ENCODE measurements around the gene CCR1.
"Not testable (repeated sequence)": the region's sequence is repeated elsewhere in the genome, so short reads cannot be mapped to it uniquely, and the experiment has no call there.

CCR1 gene

DNA sequence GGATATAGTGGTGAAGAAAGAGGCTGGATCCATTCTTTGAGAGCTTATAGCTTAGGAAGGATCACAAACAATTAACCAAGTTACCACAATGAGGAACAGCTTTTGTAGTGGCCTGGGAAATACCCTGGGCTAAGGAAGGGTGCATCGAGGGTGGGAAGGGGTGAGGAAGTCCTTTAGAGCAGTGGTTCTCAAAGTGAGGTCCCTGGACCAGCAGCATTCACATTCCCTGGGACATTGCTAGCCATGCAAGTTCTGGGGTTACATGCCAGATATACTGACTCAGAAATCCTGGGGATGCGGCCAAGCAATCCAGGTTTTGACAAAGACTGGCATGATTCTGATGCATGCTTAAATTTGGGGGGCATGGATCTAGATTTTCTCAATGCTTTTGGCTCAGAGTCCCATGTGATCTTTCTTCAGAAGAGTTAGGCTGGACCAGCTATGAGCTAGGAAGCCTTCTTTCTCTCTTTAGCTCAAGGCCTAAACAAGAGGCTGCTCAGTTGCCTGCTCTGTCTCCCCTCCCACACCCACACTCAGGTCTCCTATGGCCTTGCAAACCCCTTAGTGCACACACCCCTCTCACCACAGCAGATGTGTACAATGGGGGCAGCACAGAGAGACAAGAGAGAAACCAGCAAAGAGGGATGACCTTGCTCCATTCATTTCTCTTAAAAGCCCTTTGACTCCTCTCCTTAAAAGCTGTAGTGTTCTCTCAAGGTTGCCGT, 1.8 kb upstream of the CCR1 start:
- Histone ChIP-seq H3K9me3 (ENCODE audit: low read length) (no peaks in the 10 kb centered on the region), H3K36me3 (ENCODE audit: insufficient read depth, low read length) (no peaks in the 10 kb centered on the region), H3K27ac (ENCODE audit: low read depth, low read length) (no peak overlapping the region), H3K4me3 (ENCODE audit: low read depth in 1 of 2, low read length in 2 of 2) (no peak overlapping the region), H3K4me1 (ENCODE audit: insufficient read depth, low read length) (no peaks in the 10 kb centered on the region), H3K9ac (ENCODE audit: low read length) (no peak overlapping the region), H3K27me3 (ENCODE audit: control insufficient read depth in 1 of 2, insufficient read depth in 2 of 2, low read length in 2 of 2) (no peaks in the 10 kb centered on the region)

DNA sequence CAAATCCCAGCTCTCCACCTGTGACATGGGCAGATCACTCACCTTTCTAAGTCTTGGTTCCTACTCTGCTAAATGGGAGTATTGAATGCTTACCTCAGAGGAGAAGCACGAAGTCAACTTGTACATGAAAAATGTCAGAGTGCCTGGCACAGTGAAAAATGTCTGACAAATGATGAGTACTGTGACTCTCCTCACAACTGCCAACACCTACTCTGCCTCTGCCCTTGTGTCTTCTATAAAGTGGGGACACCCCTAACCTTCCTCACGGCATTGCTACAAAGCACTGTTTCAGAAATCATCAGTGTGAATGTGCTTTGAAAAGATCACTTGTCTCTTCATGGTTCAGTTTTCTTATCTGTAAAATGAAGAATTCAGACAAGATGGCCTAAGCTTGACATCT, 940 bp upstream of the CCR1 start:
- Histone ChIP-seq H3K4me3 (ENCODE audit: low read depth in 1 of 2, low read length in 2 of 2) (no peak overlapping the region), H3K27me3 (ENCODE audit: control insufficient read depth in 1 of 2, insufficient read depth in 2 of 2, low read length in 2 of 2) (no peaks in the 10 kb centered on the region), H3K4me1 (ENCODE audit: insufficient read depth, low read length) (no peaks in the 10 kb centered on the region), H3K36me3 (ENCODE audit: insufficient read depth, low read length) (no peaks in the 10 kb centered on the region), H3K9ac (ENCODE audit: low read length) (no peak overlapping the region), H3K9me3 (ENCODE audit: low read length) (no peaks in the 10 kb centered on the region), H3K27ac (ENCODE audit: low read depth, low read length) (no peak overlapping the region)

- H3K9me3 ChIP-seq (ENCODE audit: low read length); H3K36me3 ChIP-seq (ENCODE audit: insufficient read depth, low read length); H3K27me3 ChIP-seq (ENCODE audit: control insufficient read depth in 1 of 2, insufficient read depth in 2 of 2, low read length in 2 of 2); H3K9ac ChIP-seq (ENCODE audit: low read length); H3K4me1 ChIP-seq (ENCODE audit: insufficient read depth, low read length); H3K4me3 ChIP-seq (ENCODE audit: low read depth in 1 of 2, low read length in 2 of 2); H3K27ac ChIP-seq (ENCODE audit: low read depth, low read length): not testable (repeated sequence)
These were observed 599 bp downstream of the CCR1 start for GRCh38 chr3:46207514-46207913.

GRCh38 chr3:46206282-46207015, 1.7 kb downstream of the CCR1 start:
- Histone ChIP-seq H3K4me3 (ENCODE audit: low read depth in 1 of 2, low read length in 2 of 2) (no peak overlapping the region), H3K9me3 (ENCODE audit: low read length) (no peaks in the 10 kb centered on the region), H3K36me3 (ENCODE audit: insufficient read depth, low read length) (no peaks in the 10 kb centered on the region), H3K27ac (ENCODE audit: low read depth, low read length) (no peak overlapping the region), H3K4me1 (ENCODE audit: insufficient read depth, low read length) (no peaks in the 10 kb centered on the region), H3K9ac (ENCODE audit: low read length) (no peak overlapping the region), H3K27me3 (ENCODE audit: control insufficient read depth in 1 of 2, insufficient read depth in 2 of 2, low read length in 2 of 2) (no peaks in the 10 kb centered on the region)

GRCh38 chr3:46205286-46205960, 2.7 kb downstream of the CCR1 start:
- Histone ChIP-seq H3K4me3 (ENCODE audit: low read depth in 1 of 2, low read length in 2 of 2) (no peak overlapping the region), H3K36me3 (ENCODE audit: insufficient read depth, low read length) (no peaks in the 10 kb centered on the region), H3K9ac (ENCODE audit: low read length) (no peak overlapping the region), H3K9me3 (ENCODE audit: low read length) (no peaks in the 10 kb centered on the region), H3K27ac (ENCODE audit: low read depth, low read length) (no peak overlapping the region), H3K27me3 (ENCODE audit: control insufficient read depth in 1 of 2, insufficient read depth in 2 of 2, low read length in 2 of 2) (no peaks in the 10 kb centered on the region), H3K4me1 (ENCODE audit: insufficient read depth, low read length) (no peaks in the 10 kb centered on the region)

DNA sequence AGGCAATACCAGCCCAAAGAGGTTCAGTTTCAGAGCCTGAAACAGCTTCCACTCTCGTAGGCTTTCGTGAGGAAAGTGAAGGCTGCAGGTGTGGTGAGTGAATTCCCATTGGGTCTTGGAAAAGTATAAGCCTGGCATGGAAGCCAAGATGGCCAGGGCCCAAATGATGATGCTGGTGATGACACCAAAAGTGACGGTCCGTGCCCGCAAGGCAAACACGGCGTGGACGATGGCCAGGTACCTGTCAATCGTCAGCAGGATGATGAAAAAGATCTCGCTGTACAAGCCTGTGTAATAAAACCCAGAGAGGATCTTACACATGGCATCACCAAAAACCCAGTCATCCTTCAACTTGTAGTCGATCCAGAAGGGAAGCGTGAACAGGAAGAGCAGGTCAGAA, 4.4 kb downstream of the CCR1 start:
- no peak overlapping the region for H3K4me3 ChIP-seq (ENCODE audit: low read depth in 1 of 2, low read length in 2 of 2)
- no peaks in the 10 kb centered on the region for H3K36me3 ChIP-seq (ENCODE audit: insufficient read depth, low read length)
- no peak overlapping the region for H3K9ac ChIP-seq (ENCODE audit: low read length)
- H3K4me1 ChIP-seq (ENCODE audit: insufficient read depth, low read length), result no peaks in the 10 kb centered on the region
- no peaks in the 10 kb centered on the region for H3K9me3 ChIP-seq (ENCODE audit: low read length)
- H3K27ac ChIP-seq (ENCODE audit: low read depth, low read length), result no peak overlapping the region
- H3K27me3 ChIP-seq (ENCODE audit: control insufficient read depth in 1 of 2, insufficient read depth in 2 of 2, low read length in 2 of 2), result no peaks in the 10 kb centered on the region

DNA sequence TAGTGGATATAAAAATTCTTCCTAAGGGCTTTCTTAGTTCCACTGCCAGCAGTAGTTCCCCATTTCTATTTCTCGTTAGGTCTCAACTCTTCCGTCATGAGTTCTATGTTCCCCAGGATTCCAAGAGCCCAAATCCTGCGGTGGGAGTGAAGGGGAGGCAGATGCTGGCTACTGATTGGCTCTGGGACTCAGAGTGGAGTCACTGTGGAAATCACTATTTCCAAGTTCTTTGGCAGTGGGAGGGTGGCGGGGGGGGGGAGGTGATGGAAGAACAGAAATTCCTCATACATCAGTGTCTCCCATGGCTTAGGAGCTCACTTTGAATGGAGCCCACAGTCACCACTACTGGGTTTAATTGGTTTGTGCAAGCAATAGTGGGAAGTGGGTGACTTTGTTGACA, 5.6 kb downstream of the CCR1 start:
- H3K4me1 ChIP-seq (ENCODE audit: insufficient read depth, low read length), result no peaks in the 10 kb centered on the region
- H3K9ac ChIP-seq (ENCODE audit: low read length), result no peak overlapping the region
- H3K27ac ChIP-seq (ENCODE audit: low read depth, low read length), result no peak overlapping the region
- no peaks in the 10 kb centered on the region for H3K27me3 ChIP-seq (ENCODE audit: control insufficient read depth in 1 of 2, insufficient read depth in 2 of 2, low read length in 2 of 2)
- H3K4me3 ChIP-seq (ENCODE audit: low read depth in 1 of 2, low read length in 2 of 2), result no peak overlapping the region
- H3K36me3 ChIP-seq (ENCODE audit: insufficient read depth, low read length), result no peaks in the 10 kb centered on the region
- no peaks in the 10 kb centered on the region for H3K9me3 ChIP-seq (ENCODE audit: low read length)

DNA sequence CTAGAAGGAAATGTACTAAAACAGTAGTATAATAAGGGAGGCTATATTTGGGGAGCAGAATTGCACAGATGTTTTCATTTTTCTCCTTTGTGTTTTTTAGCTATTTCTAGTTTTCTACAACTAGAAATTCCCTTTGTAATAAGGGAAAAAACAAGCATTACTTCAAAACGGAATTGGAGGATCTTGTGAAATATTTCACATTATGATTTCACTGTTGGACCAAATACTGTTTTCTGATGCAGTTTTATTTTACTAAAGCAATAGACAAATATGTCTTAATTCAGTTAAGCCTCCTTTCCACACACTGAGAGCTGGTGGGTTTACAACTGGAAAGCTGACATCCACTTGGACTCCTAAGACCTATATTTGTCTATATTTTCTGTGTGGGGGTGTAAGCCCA, 7.3 kb downstream of the CCR1 start:
- H3K9me3 ChIP-seq (ENCODE audit: low read length), result no peaks in the 10 kb centered on the region
- H3K9ac ChIP-seq (ENCODE audit: low read length), result no peak overlapping the region
- H3K36me3 ChIP-seq (ENCODE audit: insufficient read depth, low read length), result no peaks in the 10 kb centered on the region
- no peaks in the 10 kb centered on the region for H3K4me1 ChIP-seq (ENCODE audit: insufficient read depth, low read length)
- no peak overlapping the region for H3K4me3 ChIP-seq (ENCODE audit: low read depth in 1 of 2, low read length in 2 of 2)
- no peak overlapping the region for H3K27ac ChIP-seq (ENCODE audit: low read depth, low read length)
- H3K27me3 ChIP-seq (ENCODE audit: control insufficient read depth in 1 of 2, insufficient read depth in 2 of 2, low read length in 2 of 2), result no peaks in the 10 kb centered on the region

DNA sequence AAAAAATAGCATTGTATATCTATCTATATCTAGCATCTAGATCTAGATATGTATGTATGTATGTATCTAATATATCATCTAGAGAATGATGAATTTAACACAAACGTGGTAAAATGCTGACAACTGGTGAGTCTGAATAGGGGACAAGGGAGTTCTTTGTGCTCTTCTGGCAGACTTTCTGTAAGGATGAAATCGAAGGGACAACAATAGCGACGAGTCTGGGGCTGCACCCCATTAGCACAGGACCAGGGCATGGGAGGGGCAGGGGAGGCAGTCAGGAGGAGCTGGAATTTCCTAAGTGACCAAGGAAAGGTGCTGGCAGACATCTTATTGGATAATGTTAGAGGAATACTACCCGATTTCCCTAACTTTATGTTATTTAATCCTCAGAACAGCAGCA, 7.9 kb downstream of the CCR1 start:
- Histone ChIP-seq H3K27ac (ENCODE audit: low read depth, low read length) (no peak overlapping the region), H3K4me3 (ENCODE audit: low read depth in 1 of 2, low read length in 2 of 2) (no peak overlapping the region), H3K9me3 (ENCODE audit: low read length) (no peaks in the 10 kb centered on the region), H3K27me3 (ENCODE audit: control insufficient read depth in 1 of 2, insufficient read depth in 2 of 2, low read length in 2 of 2) (no peaks in the 10 kb centered on the region), H3K36me3 (ENCODE audit: insufficient read depth, low read length) (no peaks in the 10 kb centered on the region), H3K4me1 (ENCODE audit: insufficient read depth, low read length) (no peaks in the 10 kb centered on the region), H3K9ac (ENCODE audit: low read length) (no peak overlapping the region)

GRCh38 chr3:46196261-46196957, 11.7 kb downstream of the CCR1 start:
- Histone ChIP-seq H3K9ac (ENCODE audit: low read length) (no peak overlapping the region), H3K4me1 (ENCODE audit: insufficient read depth, low read length) (no peaks in the 10 kb centered on the region), H3K36me3 (ENCODE audit: insufficient read depth, low read length) (no peaks in the 10 kb centered on the region), H3K9me3 (ENCODE audit: low read length) (no peaks in the 10 kb centered on the region), H3K4me3 (ENCODE audit: low read depth in 1 of 2, low read length in 2 of 2) (no peak overlapping the region), H3K27me3 (ENCODE audit: control insufficient read depth in 1 of 2, insufficient read depth in 2 of 2, low read length in 2 of 2) (no peaks in the 10 kb centered on the region), H3K27ac (ENCODE audit: low read depth, low read length) (no peak overlapping the region)

DNA sequence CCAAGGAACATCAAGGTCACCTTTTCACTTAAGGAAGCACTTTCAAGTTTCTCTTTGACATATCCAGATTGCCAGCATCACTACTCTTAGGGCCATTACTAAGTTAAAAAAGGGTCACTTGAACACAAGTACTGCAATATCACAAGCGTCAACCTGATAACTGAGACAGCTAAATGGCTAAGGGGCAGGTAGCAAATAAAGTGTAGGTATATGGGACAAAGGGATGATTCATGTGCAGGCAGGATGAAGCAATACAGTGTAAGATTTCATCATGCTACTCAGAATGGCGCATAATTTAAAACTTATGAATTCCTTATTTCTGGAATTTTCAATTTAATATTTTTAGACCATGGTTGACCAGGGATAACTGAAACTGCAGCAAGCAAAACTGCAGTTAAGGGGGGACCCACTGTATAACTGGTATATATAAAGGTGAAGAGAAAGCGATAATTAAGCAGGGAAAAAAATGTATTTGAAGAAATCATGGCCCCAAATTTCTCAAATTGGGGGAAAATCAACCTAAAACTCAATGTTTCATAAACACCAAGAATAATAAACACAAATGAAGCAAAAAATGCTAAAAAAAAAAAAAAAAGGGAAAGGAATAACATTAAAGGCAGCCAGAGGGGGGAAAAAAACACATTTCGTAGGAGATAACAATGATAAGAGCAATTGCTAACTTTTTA, 13.1 kb downstream of the CCR1 start:
- no peaks in the 10 kb centered on the region for H3K9me3 ChIP-seq (ENCODE audit: low read length)
- no peak overlapping the region for H3K27ac ChIP-seq (ENCODE audit: low read depth, low read length)

More for the DNA sequence above, 13.1 kb downstream of the CCR1 start:
- H3K36me3 ChIP-seq (ENCODE audit: insufficient read depth, low read length), result no peaks in the 10 kb centered on the region
- H3K27me3 ChIP-seq (ENCODE audit: control insufficient read depth in 1 of 2, insufficient read depth in 2 of 2, low read length in 2 of 2), result no peaks in the 10 kb centered on the region
- H3K9ac ChIP-seq (ENCODE audit: low read length), result no peak overlapping the region
- H3K4me1 ChIP-seq (ENCODE audit: insufficient read depth, low read length), result no peaks in the 10 kb centered on the region
- H3K4me3 ChIP-seq (ENCODE audit: low read depth in 1 of 2, low read length in 2 of 2), result no peak overlapping the region
